Iris pigment epithelial cell (primary cell): ENCODE measurements around the gene SLC2A4RG.
"Not testable (repeated sequence)": the region's sequence is repeated elsewhere in the genome, so short reads cannot be mapped to it uniquely, and the experiment has no call there.

ENCODE experiments used
- DNase-seq: peaks from one replicate; pipeline ENCODE4 v3.0.0-alpha.2; 2011; ENCODE audit warnings: low read depth

The SLC2A4RG gene

DNA sequence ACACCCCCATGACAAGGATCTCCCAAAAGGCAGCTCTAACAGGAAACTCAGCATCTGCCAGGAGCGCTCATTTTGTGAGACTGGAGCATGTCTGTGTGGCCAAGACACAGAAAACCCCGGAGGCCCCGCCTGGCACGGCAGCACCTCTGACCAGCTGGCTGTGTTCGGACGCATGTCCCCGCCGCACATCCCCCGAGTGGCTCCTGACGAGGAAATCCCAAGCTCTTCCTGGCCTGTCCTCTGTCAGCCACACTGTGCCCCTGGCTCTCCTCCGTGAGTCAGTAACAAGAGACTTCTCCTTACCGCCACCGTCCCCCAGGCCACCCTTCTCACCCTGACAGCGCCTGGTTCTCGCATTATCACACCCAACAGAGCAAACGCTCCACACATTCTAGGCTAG, 14.4 kb downstream of the SLC2A4RG start:
- no peak for DNase-seq

DNA sequence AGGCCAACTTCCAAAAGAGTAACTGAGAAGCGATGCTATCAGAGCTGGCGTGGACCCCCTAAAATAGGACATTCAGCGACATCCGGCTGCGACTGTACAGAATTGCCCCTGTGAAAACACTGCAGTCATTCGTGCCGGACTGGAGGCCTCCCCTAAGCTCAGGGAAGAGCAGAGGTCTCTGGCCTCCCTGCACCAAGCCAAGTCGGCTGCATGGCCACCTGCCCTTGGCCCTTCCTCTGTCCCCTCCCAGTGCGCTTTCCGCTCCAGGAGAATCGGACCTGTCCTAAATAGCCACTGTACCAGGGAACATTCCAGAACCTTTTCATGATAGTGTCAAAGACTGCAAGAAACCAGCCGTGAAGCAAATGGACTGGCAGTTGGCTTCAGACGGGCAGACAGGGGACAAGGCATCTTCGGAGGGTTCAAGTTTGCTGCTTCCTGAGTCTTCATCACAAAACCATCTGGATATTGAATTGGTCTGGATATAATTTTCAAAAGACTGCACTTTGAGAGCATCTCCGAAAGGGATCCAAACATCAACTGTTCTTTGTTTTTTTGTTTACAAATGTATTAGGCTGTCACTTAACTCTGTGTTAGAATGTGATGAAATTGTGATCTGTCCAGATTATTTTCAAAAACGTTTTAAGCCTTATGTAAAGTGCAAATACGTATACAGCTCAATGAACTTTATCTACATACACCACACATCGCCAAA, 16.5 kb downstream of the SLC2A4RG start:
- no peak for DNase-seq

DNA sequence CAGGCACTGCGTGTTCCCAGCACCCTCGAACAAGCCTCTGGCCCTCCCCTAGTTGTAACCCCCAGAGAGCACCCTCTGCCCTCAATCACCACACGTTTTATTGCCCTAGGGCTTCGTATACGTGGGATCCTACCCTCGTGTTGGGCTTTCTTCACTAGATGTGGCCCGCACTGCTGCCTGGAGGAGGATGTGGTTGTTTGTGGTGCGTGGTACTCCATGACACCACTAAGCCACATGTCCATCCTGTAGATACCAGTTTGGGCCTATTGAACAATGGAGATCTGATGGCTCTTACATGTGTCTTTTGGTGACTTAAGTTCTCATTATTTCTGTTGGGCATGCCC, 17.0 kb downstream of the SLC2A4RG start:
- no peak for DNase-seq

DNA sequence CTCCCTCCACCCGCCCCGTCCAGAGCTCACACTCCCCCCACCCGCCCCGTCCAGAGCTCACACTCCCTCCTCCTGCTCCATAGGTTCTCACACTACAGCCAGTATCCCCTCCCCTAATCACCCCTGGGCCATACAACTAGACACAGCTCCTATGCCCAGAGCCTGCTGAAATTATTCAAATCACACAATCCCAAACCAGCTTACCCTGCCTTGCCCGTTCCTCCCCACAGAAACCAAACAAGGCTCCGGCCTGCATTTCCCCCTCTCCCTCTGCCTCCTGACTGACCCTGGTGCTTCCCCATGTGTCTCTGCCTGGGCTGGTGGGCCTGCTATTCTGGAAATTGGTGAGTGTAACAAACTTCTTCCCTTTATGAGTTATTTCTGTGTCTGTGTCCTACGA, 18.6 kb downstream of the SLC2A4RG start:
- DNase-seq: no peak

DNA sequence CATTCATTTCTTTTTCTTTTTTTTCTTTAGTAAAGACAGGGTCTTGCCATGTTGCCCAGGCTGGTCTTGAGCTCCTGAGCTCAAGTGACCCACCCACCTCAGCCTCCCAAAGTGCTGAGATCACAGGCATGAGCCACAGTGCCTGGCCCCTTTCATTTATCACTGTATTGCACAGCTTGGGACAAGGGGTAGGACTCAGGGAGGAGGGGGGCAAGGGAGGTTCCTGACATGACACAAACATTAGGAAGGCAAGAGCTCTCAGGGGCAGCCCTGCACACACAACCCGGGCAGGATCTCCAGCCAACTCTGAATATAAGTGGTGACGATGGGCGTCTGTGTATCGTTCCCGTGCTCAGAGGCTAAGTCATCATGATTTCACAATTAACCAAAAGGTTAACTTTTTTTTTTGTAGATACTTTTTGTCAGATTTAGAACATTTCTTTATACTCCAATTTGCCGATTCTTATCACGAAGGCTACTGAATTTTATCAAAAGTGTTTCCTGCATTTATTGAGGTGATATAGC, 19.9 kb downstream of the SLC2A4RG start:
- DNase-seq: no peak

DNA sequence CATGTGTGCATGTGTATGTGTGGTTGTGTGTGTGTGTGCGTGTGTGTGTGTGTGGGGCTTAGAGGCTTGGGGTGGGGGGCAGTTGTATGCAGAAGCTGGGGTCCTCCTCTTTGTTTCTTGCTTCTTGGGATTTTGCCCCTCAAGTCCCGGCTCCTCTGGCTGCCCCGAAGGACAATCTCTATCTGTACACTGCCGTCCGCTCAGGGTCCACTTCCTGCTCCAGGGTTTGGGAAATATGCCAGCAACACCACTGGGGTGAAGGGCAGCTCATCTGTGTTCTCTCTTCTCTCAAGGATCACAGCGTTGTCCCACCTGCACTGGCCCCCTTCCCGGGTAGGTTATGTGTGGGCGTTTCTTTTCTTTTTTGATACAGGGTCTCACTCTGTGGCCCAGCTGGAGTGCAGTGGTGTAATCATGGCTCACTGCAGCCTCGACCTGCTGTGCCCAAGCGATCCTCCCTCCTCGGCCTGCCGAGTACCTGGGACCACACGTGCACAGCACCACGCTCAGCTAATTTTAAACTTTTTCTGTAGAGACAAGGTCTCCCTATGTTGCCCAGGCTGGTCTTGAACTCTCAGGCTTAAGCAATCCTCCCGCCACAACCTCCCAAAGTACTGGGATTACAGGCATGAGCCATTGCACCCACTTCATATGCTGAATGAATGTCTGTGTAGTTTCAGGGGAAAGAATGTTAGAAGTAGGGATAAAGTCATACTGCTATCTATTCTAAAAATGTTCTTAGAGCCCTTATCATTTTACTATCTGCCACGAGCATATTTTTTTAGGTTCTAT, 25.7 kb downstream of the SLC2A4RG start:
- DNase-seq: no peak

DNA sequence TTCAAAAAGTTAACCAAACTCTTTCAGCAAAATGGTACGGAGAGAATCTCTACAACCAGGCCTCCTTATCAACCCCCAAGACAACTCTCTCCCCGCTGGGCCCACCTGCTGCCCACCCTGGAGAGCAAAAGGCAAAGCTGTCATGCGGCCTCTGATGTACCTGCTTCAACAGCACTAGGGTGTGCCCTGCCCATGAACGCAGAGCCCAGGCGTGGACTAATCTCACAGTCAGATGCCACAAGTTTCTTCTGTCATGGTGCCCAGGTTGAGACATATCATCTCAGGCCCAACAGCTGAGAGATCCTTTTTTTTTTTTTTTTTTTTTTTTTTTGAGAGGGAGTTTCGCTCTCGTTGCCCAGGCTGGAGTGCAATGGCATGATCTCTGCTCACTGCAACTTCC, 26.3 kb downstream of the SLC2A4RG start:
- DNase-seq: no peak

DNA sequence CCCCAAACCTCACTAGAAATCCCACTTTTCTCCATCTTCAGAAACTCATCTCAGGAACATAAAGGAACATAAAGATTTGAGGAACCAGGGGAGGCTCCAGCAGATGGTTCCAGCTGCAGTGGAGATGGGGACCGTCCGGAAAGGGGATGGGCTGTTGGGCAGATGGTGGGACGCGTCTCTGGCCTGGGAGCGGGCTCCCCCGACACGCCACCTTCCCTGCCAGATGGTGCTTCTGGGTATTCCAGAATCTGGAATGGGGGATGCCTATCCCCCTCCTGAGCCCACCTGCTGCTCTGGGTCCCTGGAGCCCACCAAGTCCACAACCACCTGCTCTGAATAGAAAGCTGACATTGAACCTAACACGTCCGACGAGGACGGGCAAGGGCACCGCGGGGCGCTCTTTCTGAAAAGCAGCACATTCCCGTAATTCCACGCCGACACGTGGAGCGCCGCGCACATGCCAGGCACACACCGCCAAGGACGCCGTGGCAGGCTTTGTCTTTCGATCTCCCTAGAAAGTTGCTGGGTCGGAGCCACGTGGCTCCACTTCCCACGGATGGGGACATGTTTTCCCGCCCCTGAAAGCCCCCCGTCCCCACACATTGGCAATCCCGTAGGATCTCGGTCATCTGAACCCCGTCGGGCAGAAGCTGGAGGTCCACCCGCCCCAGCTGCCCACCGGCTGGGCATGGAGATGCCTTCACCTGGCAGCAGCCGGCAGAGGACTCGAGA, 27.3 kb downstream of the SLC2A4RG start:
- DNase-seq: no peak

DNA sequence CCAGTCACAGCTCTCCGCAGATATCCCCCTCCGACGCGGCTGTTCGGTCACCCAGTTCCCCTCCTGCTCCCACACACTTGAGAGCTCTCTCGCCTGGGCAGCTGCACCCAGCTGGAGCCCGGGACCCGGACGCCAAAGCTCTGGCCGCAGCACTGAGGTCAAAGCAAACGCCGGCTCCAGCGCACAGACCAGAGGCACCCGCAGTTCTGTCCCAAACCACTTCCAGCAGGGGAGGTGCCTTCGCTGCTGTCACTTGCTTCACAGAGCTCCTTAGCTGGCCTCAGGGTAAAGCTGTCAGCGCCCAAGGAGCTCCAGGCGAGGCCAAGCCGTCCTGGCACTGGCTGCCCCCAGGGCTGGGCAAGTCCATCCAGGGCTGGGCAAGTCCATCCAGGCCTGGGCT, 27.9 kb downstream of the SLC2A4RG start:
- no peak for DNase-seq

DNA sequence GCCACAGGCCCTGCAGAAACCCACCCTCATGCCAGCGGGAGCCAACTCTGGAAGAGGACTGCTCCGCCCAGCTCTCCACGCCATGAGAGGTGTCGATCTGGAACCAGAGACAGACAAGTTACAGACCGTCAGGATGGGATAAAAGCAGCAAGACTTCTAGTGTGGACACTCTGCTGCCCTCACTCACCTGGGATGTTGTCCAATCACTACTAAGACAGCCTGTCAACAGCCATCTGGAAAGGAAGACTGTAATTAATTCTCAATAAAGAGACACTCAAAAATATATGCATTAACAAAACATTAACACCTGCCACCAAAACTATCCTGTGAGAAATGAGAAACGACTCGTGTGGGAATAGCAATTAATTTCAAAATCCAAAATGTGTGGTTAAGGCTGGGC, 28.3 kb downstream of the SLC2A4RG start:
- DNase-seq: no peak

DNA sequence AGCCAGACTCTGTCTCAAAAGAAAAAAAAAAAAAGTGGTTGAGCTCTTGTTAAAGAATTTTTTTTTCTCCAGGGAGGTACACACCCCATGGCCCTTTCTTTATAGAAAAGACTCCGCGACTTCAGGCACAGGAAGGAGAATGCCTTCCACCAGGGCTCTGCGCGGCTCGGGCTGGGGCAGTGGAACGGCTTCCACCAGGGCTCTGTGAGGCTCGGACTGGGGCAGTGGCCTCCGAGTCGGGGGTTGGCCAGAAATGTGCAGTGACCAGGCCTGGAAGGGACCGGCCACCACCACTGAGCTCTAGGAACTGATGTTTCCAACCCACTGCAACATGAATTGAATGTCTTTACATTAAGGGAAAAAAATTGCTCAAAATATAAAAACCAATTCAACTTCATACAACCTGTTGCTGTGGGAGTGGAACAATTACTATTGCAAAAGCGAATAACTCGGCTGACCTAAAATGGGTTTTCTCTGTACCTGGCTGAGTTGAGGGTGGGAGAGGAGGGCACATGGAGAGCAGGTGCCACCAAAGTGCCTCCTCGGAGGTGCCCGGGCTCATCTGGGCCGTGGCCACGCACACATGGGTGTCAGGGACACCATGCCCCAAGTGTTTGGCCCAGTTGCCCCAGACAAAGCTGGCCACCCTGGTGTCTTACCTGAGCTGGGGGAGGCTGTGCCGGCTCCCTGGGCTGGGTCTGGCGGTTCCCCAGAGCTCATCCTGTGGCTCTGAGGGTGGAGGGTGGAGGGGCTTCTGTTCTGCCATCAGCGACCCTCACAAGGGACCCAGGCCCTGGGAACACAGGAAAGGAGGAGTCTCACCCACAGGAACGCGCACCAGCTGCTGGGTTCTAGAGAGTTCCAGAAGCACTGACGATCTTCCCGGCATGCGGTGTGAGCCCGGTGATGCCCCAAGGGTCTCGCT, 29.3 kb downstream of the SLC2A4RG start:
- DNase-seq: no peak

DNA sequence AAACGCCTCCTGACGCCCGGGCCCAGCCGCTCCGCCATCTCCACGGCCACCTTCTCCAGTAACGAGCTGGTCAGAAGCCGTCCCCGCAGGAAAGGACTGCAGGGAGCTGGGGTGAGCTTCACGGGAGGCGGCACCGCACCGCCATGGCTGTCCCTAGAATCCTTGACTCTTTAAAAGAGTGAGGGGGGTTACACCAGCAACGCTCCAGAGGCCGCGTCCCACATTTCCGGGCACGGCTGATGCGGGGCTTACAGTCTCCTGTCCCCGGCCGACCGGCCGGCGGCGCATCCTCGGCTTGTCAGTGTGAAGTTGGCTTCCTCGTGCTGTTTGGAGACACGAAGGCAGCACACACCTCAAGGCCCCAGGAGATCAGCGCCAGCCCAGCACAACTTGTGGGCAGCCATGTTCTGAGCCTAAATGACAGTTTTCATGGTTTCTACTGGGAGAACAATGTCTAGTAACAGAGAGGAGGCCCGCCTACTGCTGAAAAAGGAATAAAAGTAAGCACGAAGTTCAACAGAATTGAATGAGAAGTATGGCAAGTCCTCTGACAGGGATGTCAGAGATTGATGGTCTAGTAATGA, 30.4 kb downstream of the SLC2A4RG start:
- no peak for DNase-seq

DNA sequence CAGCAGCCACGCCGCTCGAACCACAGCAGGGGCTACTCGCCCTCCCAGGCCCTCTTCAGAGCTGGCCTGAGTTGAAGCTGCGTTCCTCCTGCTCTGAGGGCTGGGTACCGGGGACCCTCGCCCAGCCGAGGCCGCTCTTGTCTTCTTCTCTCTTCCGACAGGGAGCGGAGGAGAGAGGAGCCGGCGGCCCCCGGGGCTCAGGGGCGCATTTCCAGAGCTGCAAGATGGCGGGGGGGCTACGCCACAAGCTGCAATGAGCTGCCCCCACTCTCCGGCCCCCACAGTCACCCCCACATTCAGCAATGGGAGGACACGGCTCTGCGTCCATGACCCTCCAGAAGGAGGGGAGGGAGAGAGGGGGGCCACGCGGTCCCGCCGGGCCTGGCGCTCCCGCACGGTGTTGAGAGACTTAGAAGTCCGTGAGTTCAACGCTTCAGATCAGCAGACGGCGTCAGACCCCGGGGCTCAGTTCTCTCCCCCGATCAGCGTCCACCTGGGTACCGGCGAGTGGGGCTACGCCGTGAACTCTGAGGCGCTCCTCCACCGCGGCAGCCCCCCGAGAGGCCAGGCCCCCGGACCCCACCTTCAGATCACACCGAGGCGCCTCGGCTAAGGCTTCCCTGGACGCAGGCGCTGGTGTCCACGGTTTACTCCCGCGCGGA, 31.6 kb downstream of the SLC2A4RG start:
- DNase-seq: no peak

DNA sequence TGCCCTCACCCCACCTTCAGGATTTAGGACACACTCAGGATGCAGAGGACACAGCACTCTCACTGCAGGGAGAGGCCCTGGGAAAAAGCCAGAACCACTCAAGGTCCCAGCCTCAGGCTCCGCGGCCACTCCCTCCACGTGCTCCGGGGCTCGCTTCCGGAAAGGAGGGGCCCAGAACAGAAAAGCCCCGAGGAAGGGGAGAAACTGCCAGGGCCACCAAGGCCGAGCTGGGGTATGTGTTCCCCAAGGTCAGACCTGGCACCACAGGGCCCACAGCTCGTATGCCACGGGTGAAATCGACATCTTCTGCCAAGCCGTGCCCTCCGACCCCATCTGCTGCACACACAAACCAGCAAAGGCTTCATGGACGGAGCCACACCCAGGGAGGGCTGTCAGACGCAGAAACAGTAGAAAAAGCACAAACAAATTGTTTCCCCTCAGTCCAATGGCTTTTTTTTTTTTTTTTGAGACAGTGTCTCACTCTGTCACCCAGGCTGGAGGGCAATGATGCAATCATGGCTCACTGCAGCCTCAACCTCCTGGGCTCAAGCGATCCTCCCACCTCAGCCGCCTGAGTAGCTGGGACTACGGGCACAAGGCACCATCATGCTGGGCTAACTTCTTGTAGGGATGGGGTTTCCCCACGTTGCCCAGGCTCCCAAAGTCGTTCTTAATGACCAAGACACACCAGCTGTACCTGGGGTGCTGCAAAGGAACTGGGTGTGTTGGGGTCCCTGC, 33.4 kb downstream of the SLC2A4RG start:
- no peak for DNase-seq

DNA sequence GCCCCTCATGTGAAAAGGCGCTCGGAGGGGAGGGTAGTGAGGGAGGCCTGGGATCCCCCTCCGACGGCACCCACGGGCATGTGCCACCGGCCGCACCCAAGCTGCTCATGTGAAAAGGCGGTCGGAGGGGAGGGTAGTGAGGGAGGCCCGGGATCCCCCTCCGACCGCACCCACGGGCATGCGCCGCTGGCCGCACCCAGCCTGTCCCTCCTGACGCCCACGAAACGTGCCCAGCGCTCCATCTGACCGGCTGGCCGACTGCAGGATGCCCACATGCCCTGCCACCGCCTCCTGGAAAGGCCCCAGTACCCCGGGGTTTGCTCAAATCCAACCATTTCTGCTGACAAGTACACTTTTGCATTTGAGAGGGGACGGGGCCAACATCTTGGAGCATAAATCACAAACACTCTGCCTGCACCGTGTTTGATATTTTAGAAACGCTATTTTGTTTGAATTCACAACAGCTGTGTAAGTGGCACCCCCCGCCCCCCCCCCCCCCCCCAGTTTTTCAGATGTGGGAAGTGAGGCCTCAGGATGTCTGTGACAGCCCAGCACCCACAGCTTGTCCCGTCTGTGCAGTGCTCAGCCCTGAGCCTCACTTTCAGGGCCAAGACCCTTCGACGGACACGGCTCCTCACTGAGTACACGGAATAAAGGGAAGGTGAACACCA, 34.1 kb downstream of the SLC2A4RG start:
- no peak for DNase-seq

DNA sequence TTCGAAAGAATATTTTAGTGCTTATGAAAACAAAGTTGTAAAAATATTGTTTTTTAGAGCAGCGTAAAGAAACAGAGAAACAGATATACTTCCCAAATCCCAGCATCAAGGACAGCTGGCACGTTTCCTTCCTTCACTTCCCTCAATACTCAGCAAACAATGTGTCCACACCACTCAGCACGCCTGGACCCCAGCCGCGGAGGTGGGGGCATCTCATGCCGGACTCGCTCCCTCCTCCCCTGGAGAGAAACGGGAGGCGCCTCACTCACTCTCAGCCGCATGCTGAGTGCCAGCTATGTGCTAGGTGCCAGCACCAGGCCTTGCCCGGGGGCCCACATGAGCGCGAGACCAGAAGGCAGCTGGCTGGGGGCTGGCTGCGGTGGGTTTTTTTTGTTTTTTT, 34.7 kb downstream of the SLC2A4RG start:
- no peak for DNase-seq

DNA sequence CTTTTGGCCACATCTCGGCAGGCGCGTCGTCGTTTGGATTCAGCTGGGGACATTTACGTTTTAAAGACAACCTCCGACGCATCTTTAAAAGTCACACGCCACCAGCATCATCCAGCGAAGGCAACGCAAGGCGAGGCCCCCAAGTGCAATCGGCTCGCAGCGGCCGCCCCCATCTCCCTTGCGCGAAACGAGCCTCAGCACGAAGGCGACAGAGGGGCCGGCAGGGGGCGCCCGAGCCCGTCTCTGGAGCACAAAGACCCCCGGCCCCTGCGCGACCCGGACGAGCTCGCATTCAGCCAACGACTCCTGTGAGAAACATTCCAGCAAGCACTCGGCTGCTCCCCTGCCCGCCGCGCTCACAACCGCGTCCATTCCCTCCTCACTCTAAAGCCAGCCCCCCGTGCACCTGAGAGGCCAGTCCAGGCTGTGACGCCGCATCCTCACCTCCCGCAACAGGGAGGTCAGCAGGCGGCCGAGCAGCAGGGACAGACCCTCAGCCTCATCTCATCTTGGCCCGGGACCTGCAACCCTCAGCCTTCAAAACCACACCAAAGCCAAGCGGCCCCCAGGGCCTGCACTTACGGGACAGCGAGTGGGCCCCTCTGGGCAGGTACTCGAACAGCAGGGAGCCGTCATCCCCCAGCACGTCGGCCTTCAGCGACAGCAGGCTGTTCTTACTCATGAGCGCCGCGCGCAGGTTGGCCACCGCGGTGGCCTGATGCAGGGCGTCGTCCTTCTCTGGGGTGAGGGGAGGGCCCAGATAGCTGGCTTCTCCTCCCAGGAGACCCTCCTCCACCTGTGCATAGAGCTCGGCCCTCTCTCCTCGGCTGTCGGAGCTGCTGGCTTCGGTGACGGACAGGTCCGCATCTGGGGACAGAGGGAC, 35.8 kb downstream of the SLC2A4RG start:
- peak; percentile 24 for DNase-seq

DNA sequence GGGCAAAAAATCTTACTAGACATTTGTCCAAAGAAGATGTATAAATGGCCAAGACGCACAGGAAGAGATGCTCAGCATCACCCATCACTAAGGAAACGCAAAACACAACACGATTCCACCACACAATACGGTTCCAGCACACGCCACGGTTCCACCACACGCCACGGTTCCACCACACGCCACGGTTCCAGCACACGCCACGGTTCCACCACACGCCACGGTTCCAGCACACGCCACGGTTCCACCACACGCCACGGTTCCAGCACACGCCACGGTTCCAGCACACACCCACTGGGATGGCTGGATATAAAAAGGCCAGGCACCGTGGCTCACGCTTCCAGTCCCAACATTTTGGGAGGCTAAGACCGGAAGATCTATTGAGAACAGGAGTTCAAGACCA, 37.3 kb downstream of the SLC2A4RG start:
- not testable (repeated sequence) for DNase-seq

DNA sequence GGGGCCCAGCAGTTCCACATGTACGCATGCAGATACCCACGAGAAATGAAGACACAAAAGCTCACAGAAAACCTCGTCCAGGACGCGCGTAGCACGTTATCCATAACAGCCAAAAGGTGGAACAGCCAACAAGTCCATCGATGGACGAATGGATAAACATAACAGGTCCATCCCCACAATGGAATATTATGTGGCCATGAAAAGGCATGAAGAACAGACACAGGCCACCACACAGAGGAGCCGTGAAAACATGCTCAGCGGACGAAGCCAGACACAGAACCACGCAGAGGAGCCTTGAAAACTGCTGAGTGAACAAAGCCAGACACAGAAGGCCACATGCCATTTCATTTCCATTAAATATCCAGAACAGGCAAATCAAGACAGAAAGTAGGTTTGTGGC, 38.0 kb downstream of the SLC2A4RG start:
- no peak for DNase-seq
